Measurements from ENCODE around the gene GAK. TPM values are rescaled to one million over a fixed set of nuclear protein-coding genes. Genes with fewer than 3 reads are reported as not detected.

The GAK gene
- polyA plus RNA-seq, 1 of the 3 experiments (the other 2 are of a cell fraction) = 35.9 TPM

DNA sequence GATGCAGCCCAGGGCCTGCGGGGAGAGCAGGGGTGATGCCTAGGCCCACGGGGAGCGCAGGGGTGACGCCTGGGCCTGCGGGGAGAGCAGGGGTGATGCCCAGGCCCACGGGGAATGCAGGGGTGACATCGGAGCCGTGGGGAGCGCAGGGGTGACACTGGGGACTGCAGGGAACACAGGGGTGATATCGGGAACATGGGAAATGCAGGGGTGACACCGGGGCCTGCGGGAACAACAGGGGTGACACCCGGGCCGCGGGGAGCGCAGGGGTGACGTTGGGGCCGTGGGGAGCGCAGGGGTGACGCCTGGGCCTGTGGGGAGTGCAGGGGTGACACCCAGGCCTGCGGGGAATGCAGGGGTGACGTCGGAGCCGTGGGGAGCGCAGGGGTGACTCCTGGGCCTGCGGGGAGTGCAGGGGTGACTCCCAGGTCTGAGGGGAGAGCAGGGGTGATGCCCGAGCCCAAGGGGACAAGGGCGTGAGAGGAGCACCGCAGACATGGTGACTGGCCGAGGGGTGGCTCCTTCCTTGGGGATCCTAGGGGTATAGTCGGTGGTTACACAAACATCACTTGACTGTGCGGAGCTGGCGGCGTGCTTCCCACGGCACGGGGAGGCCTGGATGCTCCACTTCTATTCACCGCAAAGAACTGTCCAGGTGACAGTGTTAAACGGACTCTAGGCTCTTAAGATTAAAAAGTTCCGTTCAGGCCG is 38.0 kb downstream of the GAK start:
- H3K9me2 ChIP-seq = no peaks in the 10 kb centered on the region
- peaks cover 0 to 45% of the 10 kb centered on the region in 2 experiments for H3K36me3 ChIP-seq (replicated peaks in 1 of 2; ENCODE audit: control insufficient read depth in 1 of 2, insufficient read depth in 2 of 2, low read length in 1 of 2)
- no peaks in the 10 kb centered on the region for H3K79me2 ChIP-seq (ENCODE audit: insufficient read depth)
- H3K4me1 ChIP-seq (ENCODE audit: control insufficient read depth in 1 of 2, insufficient read depth in 2 of 2, low read depth in 1 of 2, low read length in 1 of 2) = no peaks in the 10 kb centered on the region
- no peak for DNase-seq
- H3K27ac ChIP-seq (ENCODE audit: low read depth in 2 of 2, low read length in 1 of 2) = no peak overlapping the region
- no peak overlapping the region for H3K9ac ChIP-seq
- H3K4me3 ChIP-seq (ENCODE audit: low read depth in 2 of 2, low read length in 1 of 2) = no peak overlapping the region
- TF ChIP-seq GATA2 (CRISPR knock-in tag; IDR thresholded peaks at IDR 0.05) = no peak
- TF ChIP-seq RXRA (IDR thresholded peaks at IDR 0.05; ENCODE audit: borderline replicate concordance, low read depth) = no peak
- TF ChIP-seq IRF3 (IDR thresholded peaks at IDR 0.05; ENCODE audit: low read depth, low read length) = no peak
- TF ChIP-seq POLR2AphosphoS5 (IDR thresholded peaks at IDR 0.05; ENCODE audit: low read depth, low read length) = no peak
- TF ChIP-seq GABPA (IDR thresholded peaks at IDR 0.05; ENCODE audit: low read depth) = no peak
- TF ChIP-seq, protein P1, sequence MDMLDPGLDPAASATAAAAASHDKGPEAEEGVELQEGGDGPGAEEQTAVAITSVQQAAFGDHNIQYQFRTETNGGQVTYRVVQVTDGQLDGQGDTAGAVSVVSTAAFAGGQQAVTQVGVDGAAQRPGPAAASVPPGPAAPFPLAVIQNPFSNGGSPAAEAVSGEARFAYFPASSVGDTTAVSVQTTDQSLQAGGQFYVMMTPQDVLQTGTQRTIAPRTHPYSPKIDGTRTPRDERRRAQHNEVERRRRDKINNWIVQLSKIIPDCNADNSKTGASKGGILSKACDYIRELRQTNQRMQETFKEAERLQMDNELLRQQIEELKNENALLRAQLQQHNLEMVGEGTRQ (IDR thresholded peaks at IDR 0.05; ENCODE audit: borderline replicate concordance, low read depth, low read length) = no peak
- no peak for TF ChIP-seq NRF1 (IDR thresholded peaks at IDR 0.05; ENCODE audit: low read depth, low read length)
- TF ChIP-seq, protein P2, sequence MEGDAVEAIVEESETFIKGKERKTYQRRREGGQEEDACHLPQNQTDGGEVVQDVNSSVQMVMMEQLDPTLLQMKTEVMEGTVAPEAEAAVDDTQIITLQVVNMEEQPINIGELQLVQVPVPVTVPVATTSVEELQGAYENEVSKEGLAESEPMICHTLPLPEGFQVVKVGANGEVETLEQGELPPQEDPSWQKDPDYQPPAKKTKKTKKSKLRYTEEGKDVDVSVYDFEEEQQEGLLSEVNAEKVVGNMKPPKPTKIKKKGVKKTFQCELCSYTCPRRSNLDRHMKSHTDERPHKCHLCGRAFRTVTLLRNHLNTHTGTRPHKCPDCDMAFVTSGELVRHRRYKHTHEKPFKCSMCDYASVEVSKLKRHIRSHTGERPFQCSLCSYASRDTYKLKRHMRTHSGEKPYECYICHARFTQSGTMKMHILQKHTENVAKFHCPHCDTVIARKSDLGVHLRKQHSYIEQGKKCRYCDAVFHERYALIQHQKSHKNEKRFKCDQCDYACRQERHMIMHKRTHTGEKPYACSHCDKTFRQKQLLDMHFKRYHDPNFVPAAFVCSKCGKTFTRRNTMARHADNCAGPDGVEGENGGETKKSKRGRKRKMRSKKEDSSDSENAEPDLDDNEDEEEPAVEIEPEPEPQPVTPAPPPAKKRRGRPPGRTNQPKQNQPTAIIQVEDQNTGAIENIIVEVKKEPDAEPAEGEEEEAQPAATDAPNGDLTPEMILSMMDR (IDR thresholded peaks at IDR 0.05) = no peak
- TF ChIP-seq RAD21 (IDR thresholded peaks at IDR 0.05; ENCODE audit: low read length) = no peak
- TF ChIP-seq USF1 (IDR thresholded peaks at IDR 0.05; ENCODE audit: borderline replicate concordance, low read depth) = no peak
- TF ChIP-seq REST (IDR thresholded peaks at IDR 0.05; ENCODE audit: low read depth, low read length) = no peak
- TF ChIP-seq MXI1 (IDR thresholded peaks at IDR 0.05; ENCODE audit: low read depth, low read length) = no peak
- no peak for TF ChIP-seq EP300 (IDR thresholded peaks at IDR 0.05; ENCODE audit: borderline replicate concordance in 1 of 2, low read depth in 1 of 2, low read length in 1 of 2)
- no peak for TF ChIP-seq SIN3A (IDR thresholded peaks at IDR 0.05; ENCODE audit: borderline replicate concordance, low read depth, low read length)
- no peak for TF ChIP-seq EZH2phosphoT487 (IDR thresholded peaks at IDR 0.05; ENCODE audit: borderline replicate concordance, low read depth)
- TF ChIP-seq YY1 (IDR thresholded peaks at IDR 0.05; ENCODE audit: low read depth) = no peak
- TF ChIP-seq FOXM1 (IDR thresholded peaks at IDR 0.05; ENCODE audit: low read depth) = no peak
- no peaks in the 10 kb centered on the region for H4K20me1 ChIP-seq (ENCODE audit: insufficient read depth)
- ChIA-PET POLR2A (no interaction called here), CTCF (no interaction called here)
- no peaks in the 10 kb centered on the region for H3F3A ChIP-seq (replicated peaks; ENCODE audit: insufficient read depth)
- no peaks in the 10 kb centered on the region for H3K9me3 ChIP-seq
- 96% methylated on average over 31 of the region's 40 CpGs for WGBS (ENCODE audit: low lambda C conversion rate)
- H2AFZ ChIP-seq (ENCODE audit: low read depth) = no peak overlapping the region
- H3K27me3 ChIP-seq (ENCODE audit: insufficient read depth) = no peaks in the 10 kb centered on the region
- no peak overlapping the region for H3K4me2 ChIP-seq

All from SK-N-SH (cell line).